ENCODE results near the gene SSBP3. TPM values are rescaled to one million over a fixed set of nuclear protein-coding genes. Genes with fewer than 3 reads are reported as not detected.

The SSBP3 gene
- total RNA-seq, 4 donors from 2014 or later = 19.0 to 35.2 (median 33.4) TPM

GRCh38 chr1:54223441-54224202 lies 182.6 kb downstream of the SSBP3 start:
- no peaks in the 10 kb centered on the region for H3K9me3 ChIP-seq
- no peak for DNase-seq
- H3K4me1 ChIP-seq = peaks cover 0 to 22% (median 6%) of the 10 kb centered on the region in 4 donors
- TF ChIP-seq POLR2A (IDR thresholded peaks at IDR 0.05) (no peak), CTCF (IDR thresholded peaks at IDR 0.05) (no peak)
- peaks cover 0 to 17% (median 0%) of the 10 kb centered on the region in 3 donors for H3K36me3 ChIP-seq
- no peak overlapping the region for H3K27ac ChIP-seq
- H3K4me3 ChIP-seq = no peak overlapping the region
- no peaks in the 10 kb centered on the region for H3K27me3 ChIP-seq

GRCh38 chr1:54222711-54223110 lies 183.5 kb downstream of the SSBP3 start:
- Histone ChIP-seq H3K36me3 (peaks cover 0 to 19% (median 0%) of the 10 kb centered on the region in 3 donors), H3K4me3 (no peak overlapping the region), H3K27ac (no peak overlapping the region), H3K27me3 (no peaks in the 10 kb centered on the region), H3K4me1 (peaks cover 0 to 28% (median 6%) of the 10 kb centered on the region in 4 donors), H3K9me3 (no peaks in the 10 kb centered on the region)
- no peak for DNase-seq
- no peak for TF ChIP-seq POLR2A (IDR thresholded peaks at IDR 0.05)
- TF ChIP-seq CTCF (IDR thresholded peaks at IDR 0.05) = no peak

- no peak overlapping the region for H3K4me3 ChIP-seq
- no peak overlapping the region for H3K27ac ChIP-seq
- peaks cover 0 to 28% (median 6%) of the 10 kb centered on the region in 4 donors for H3K4me1 ChIP-seq
- H3K36me3 ChIP-seq = peaks cover 0 to 26% (median 0%) of the 10 kb centered on the region in 3 donors
- DNase-seq = no peak
- no peaks in the 10 kb centered on the region for H3K9me3 ChIP-seq
- TF ChIP-seq POLR2A (IDR thresholded peaks at IDR 0.05) (no peak), CTCF (IDR thresholded peaks at IDR 0.05) (no peak)
- no peaks in the 10 kb centered on the region for H3K27me3 ChIP-seq
Measured at GRCh38 chr1:54221867-54222484, 184.2 kb downstream of the SSBP3 start.

- Histone ChIP-seq H3K9me3 (no peaks in the 10 kb centered on the region), H3K27me3 (no peaks in the 10 kb centered on the region), H3K4me1 (peaks cover 0 to 28% (median 6%) of the 10 kb centered on the region in 4 donors), H3K36me3 (peaks cover 0 to 33% (median 0%) of the 10 kb centered on the region in 3 donors), H3K4me3 (no peak overlapping the region), H3K27ac (peak overlapping the region in 1 of 4 donors; percentile 59)
- no peak for TF ChIP-seq CTCF (IDR thresholded peaks at IDR 0.05)
- TF ChIP-seq POLR2A (IDR thresholded peaks at IDR 0.05) = no peak
- no peak for DNase-seq
Measured at GRCh38 chr1:54221113-54221834, 184.9 kb downstream of the SSBP3 start.

GRCh38 chr1:54220004-54220811 lies 186.0 kb downstream of the SSBP3 start:
- Histone ChIP-seq H3K4me1 (peaks cover 0 to 28% (median 6%) of the 10 kb centered on the region in 4 donors), H3K27me3 (no peaks in the 10 kb centered on the region), H3K27ac (peak overlapping the region in 3 of 4 donors; percentile 49 to 66 (median 59)), H3K4me3 (no peak overlapping the region), H3K9me3 (no peaks in the 10 kb centered on the region), H3K36me3 (peaks cover 0 to 38% (median 0%) of the 10 kb centered on the region in 3 donors)
- no peak for DNase-seq
- TF ChIP-seq POLR2A (IDR thresholded peaks at IDR 0.05) (no peak), CTCF (IDR thresholded peaks at IDR 0.05) (no peak)
